Measurements from ENCODE around the gene PLA2G7. TPM values are rescaled to one million over a fixed set of nuclear protein-coding genes. Genes with fewer than 3 reads are reported as not detected.

PLA2G7 gene
- total and polyA plus RNA-seq, 2 of the 4 experiments (the other 2 are of a cell fraction): not detected

DNA sequence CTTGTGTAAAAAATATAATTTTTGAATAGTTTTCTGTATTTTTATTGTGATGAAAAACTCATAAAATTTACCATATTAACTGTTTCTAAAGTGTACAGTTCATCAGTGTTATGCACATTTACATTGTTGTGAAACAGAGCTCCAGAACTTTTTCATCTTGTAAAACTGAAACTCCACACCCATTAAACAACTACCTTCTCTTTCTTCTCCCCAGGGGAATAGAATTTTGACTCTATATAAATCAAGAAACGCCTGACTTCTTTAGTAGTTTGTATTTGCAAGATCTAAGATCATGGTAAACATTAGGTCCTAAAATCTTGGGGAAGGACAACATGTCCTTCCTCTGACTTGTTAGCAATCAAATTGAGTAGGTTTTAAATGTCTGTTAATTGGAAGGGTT is 20.7 kb upstream of the PLA2G7 start:
- ChIA-PET POLR2A (ENCODE audit: unreplicated experiment) (no interaction called here), CTCF (no interaction called here)
- TF ChIP-seq SMC3 (IDR thresholded peaks at IDR 0.05; ENCODE audit: low read depth, low read length) (no peak), MAZ (IDR thresholded peaks at IDR 0.05; ENCODE audit: borderline replicate concordance, low read depth, low read length) (no peak), POLR2A (IDR thresholded peaks at IDR 0.05; ENCODE audit: low read depth, low read length) (no peak), RFX5 (IDR thresholded peaks at IDR 0.05; ENCODE audit: low read depth, low read length) (no peak), NFE2L2 (IDR thresholded peaks at IDR 0.05; ENCODE audit: low read depth, low read length) (no peak), FOS (IDR thresholded peaks at IDR 0.05; ENCODE audit: low read depth, low read length) (no peak), CHD1 (IDR thresholded peaks at IDR 0.05; ENCODE audit: low read depth, low read length) (no peak), MXI1 (IDR thresholded peaks at IDR 0.05; ENCODE audit: borderline replicate concordance, low read depth, low read length) (no peak), RAD21 (IDR thresholded peaks at IDR 0.05; ENCODE audit: low read length) (no peak), BHLHE40 (IDR thresholded peaks at IDR 0.05; ENCODE audit: low read depth, low read length) (no peak), ELK1 (IDR thresholded peaks at IDR 0.05; ENCODE audit: borderline replicate concordance, low read depth, low read length) (no peak), RCOR1 (IDR thresholded peaks at IDR 0.05; ENCODE audit: insufficient replicate concordance, low read length) (no peak), CTCF (conservative IDR thresholded peaks at IDR 0.05; ENCODE audit: low read depth, low read length) (no peak), MAFK (IDR thresholded peaks at IDR 0.05; ENCODE audit: low read depth, low read length) (no peak), CEBPB (IDR thresholded peaks at IDR 0.05; ENCODE audit: low read depth, low read length) (no peak)
- TF ChIP-seq, protein P1, sequence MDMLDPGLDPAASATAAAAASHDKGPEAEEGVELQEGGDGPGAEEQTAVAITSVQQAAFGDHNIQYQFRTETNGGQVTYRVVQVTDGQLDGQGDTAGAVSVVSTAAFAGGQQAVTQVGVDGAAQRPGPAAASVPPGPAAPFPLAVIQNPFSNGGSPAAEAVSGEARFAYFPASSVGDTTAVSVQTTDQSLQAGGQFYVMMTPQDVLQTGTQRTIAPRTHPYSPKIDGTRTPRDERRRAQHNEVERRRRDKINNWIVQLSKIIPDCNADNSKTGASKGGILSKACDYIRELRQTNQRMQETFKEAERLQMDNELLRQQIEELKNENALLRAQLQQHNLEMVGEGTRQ (IDR thresholded peaks at IDR 0.05; ENCODE audit: low read depth, low read length): no peak

More for the DNA sequence above, 20.7 kb upstream of the PLA2G7 start:
- no peak overlapping the region for H3K9ac ChIP-seq (ENCODE audit: low read depth, low read length)
- H4K20me1 ChIP-seq (ENCODE audit: insufficient read depth, low read length): no peaks in the 10 kb centered on the region
- H2AK9ac ChIP-seq (replicated peaks; ENCODE audit: low read depth, low read length, poor library complexity): no peak overlapping the region
- H3K27ac ChIP-seq (ENCODE audit: insufficient read depth, low read length): no peak overlapping the region
- no peak overlapping the region for H3K4me2 ChIP-seq (ENCODE audit: low read depth, low read length)
- no peaks in the 10 kb centered on the region for H3K4me1 ChIP-seq (ENCODE audit: control insufficient read depth, insufficient read depth, low read length)
- no peak overlapping the region for H2BK5ac ChIP-seq (ENCODE audit: low read depth, low read length, poor library complexity, severe bottlenecking)
- H3K4me3 ChIP-seq (ENCODE audit: insufficient read depth, low read depth, low read length): no peak overlapping the region
- H4K5ac ChIP-seq (ENCODE audit: low read depth, low read length): no peak overlapping the region
- no peaks in the 10 kb centered on the region for H3K79me1 ChIP-seq (ENCODE audit: low read depth in 1 of 2, low read length in 2 of 2)
- no peak for DNase-seq
- H2BK120ac ChIP-seq (ENCODE audit: low read depth, low read length): no peak overlapping the region
- no peak overlapping the region for H3K56ac ChIP-seq (ENCODE audit: extremely low read depth, insufficient read depth, low read length)
- no peaks in the 10 kb centered on the region for H3K27me3 ChIP-seq (ENCODE audit: control insufficient read depth, insufficient read depth, low read length)
- H3K4ac ChIP-seq (ENCODE audit: low read depth, low read length): no peak overlapping the region
- ATAC-seq (ENCODE audit: low read depth): no peak
- no TSS peak for BruUV-seq (replicated peaks)
- no peak overlapping the region for H3K23ac ChIP-seq (ENCODE audit: low read depth, low read length)
- H3K36me3 ChIP-seq (ENCODE audit: control insufficient read depth, insufficient read depth, low read length): no peaks in the 10 kb centered on the region
- dilution Hi-C loops (cut with HindIII; ENCODE audit: low sequenced_read_pairs, unreplicated experiment): no loop called here
- intact Hi-C loops (cut with micrococcal nuclease): no loop called here
- no peak overlapping the region for H4K91ac ChIP-seq (ENCODE audit: insufficient read depth, low read depth, low read length)
- H4K8ac ChIP-seq (ENCODE audit: low read depth in 2 of 2, low read length in 2 of 2): no peak overlapping the region
- in situ Hi-C loops (cut with MboI; ENCODE audit: low sequenced_read_pairs): no loop called here
- H2AFZ ChIP-seq (replicated peaks; ENCODE audit: low read length, poor library complexity): no peak overlapping the region
- no peak overlapping the region for H2AK5ac ChIP-seq (ENCODE audit: low read depth, low read length)
- H2BK20ac ChIP-seq (ENCODE audit: low read depth, low read length): no peak overlapping the region
- no CpG with 5 or more reads among the region's 1 CpG for WGBS, 2 experiments (ENCODE audit: extremely low coverage in 2 of 2, insufficient read length in 1 of 2)
- H2BK15ac ChIP-seq (ENCODE audit: low read depth, low read length): no peak overlapping the region
- H3K9me3 ChIP-seq (ENCODE audit: control insufficient read depth, insufficient read depth, low read length): no peaks in the 10 kb centered on the region
- H3K18ac ChIP-seq (ENCODE audit: low read depth, low read length): no peak overlapping the region
- H3K9me1 ChIP-seq (ENCODE audit: insufficient read depth, low read length): no peaks in the 10 kb centered on the region
- no peak overlapping the region for H3K14ac ChIP-seq (replicated peaks; ENCODE audit: low read depth, low read length)

Data from IMR-90 (cell line).